GM19328 (cell line): Measurements from ENCODE around the gene TXNL4A.
"Not testable (repeated sequence)": the region's sequence is repeated elsewhere in the genome, so short reads cannot be mapped to it uniquely, and the experiment has no call there.

Experiments used
- ATAC-seq: cut with Tn5 transposase; IDR thresholded peaks from one replicate; pipeline ENCODE4 v1.9.1; 2021; ENCODE audit warnings: mild to moderate bottlenecking, moderate library complexity; ENCODE audit not compliant: unreplicated experiment

The TXNL4A gene

DNA sequence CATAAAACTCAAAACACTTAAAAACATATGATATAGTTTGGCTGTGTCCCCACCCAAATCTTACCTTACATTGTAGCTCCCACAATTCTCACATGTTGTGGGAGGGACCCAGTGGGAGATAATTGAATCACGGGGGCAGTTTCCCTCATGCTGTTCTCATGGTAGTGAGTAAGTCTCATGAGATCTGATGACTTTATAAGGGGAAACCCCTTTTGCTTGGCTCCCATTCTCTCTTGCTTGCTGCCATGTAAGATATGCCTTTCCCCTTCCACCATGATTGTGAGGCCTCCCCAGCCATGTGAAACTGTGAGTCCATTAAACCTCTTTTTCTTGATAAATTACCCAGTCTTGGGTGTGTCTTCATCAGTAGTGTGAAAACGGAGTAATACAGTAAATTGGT is 11.3 kb upstream of the TXNL4A start:
- not testable (repeated sequence) for ATAC-seq

DNA sequence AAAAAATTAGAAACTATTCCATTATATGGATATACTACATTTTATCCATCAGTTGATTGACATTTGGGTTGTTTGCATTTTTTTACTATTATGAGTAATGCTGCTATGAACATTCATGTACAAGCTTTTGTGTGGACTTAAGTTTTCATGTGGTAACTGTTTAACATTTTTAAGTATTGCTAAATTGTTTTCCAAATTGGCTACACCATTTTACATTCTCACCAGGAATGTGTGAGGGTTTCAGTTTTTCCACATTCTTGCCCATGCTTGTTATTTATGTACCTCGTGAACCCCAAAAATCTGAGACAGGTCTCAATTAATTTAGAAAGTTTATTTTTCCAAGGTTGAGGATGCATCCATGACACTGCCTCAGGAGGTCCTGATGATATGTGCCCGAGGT is 3.1 kb upstream of the TXNL4A start:
- ATAC-seq: no peak

DNA sequence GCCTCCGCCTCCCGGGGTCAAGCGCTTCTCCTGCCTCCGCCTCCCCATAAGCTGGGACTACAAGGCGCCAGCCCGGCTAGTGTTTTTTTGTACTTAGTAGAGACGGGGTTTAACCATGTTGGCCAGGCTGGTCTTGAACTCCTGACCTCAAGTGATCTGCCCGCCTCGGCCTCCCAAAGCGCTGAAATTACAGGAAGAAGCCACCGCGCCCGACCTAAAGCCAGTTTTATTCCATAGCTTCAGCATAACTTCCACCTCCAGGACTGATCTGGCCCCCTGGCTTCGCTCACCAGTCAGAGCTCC is 783 bp upstream of the TXNL4A start:
- no peak for ATAC-seq

DNA sequence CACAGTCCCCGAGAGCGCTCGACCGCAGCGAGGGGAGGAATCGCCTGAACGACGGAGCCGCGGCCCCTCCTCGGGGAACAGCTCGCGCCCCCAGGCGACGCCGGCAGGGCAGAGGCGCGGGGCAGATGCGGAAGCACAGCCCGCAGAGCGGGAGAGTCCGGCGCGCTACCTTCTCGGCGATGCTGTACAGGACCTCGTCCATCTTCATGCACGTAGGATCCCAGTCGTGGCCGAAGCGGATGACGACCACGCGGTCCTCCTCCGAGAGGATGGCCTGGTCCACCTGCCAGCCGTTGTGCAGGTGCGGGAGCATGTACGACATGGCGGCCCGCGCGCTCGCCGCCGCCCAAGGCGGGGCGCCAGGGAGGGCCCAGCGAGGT is 302 bp downstream of the TXNL4A start:
- peak; percentile 52 for ATAC-seq

DNA sequence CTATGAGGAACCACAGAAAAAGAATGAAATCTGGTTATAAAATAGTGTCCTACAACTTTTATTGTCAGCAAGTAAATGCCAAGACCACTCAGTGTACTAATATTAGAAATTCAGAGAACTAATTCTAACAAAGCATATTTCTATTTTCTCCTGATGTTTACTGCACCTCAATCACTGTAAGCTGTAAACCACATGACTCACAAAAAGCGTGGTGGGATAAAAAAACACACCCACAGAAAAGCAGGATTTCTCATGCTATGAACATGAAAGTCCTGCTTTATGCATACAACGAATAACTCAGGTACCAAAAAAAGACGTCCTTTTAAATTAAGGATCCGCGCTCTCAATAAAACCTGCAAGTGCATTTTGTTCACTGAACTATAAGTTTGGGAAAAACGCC is 797 bp downstream of the TXNL4A start:
- ATAC-seq: no peak

DNA sequence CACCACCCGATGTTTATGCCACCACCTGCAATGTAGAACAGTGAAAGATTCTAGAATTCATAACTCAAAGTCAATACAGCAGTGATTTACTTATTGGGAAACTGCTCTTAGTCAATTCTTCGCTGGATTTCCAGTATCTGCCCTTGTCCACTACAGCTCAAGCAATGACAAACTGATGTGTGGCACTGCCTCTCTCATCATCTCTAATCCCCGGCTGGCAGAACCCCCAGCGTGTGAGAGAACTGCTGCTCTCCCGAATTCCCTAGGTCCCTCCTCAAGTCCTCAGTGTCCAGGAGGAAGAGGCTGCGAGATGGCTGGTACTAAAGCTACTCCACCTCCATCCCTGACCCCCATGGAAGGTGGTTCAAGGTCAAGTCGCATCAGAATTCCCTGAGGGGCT is 1.6 kb downstream of the TXNL4A start:
- ATAC-seq: no peak

DNA sequence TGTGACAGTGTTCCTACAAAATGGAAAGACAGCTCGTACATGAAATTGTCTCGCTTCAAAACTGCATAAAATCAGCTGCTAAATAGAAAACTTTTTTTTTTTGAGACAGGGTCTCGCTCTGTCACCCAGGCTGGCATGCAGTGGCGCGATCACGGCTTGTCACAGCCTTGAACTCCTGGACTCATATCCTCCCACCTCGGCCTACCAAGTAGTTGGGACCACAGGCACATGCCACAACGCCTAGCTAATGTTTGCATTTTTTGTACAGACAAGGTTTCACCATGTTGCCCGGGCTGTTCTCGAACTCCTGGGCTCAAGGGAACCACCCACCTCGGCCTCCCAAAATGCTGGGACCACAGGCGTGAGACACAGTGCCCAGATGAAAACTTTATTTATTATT is 3.2 kb downstream of the TXNL4A start:
- no peak for ATAC-seq

DNA sequence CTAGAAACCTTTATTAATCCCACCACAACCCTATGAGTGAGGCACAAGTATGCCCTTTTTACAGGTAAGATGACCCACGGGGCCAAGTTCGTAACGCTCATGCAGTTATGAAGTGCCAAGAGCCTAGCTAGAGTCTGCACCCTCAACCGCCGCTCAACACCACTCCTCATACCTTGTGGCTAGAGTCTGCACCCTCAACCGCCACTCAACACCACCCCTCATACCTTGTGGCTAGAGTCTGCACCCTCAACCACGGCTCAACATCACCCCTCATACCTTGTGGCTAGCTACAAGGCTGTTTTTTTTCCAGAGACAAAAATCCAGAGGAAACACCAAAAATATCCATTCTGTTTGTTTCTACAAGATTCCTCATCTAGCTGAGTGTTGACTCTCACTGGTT is 4.6 kb downstream of the TXNL4A start:
- ATAC-seq: no peak

DNA sequence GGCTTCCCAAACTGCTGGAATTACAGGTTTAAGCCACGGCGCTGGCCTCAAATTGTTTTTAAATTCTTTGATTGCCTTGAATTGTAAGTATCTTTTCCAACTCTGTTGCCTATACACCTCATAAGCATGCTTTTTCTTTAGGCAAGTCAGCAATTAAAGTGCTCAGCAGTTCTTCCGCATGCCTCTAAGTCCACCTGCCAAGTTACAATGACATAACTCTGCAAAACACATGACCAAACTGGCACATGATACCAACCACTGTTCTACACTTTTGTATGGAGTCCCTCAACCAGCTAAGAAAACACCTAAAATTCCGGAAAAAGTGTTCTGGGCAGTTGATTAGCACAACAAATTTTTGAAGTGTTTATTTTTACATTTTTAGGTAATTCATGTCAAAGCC is 5.1 kb downstream of the TXNL4A start:
- ATAC-seq: no peak

DNA sequence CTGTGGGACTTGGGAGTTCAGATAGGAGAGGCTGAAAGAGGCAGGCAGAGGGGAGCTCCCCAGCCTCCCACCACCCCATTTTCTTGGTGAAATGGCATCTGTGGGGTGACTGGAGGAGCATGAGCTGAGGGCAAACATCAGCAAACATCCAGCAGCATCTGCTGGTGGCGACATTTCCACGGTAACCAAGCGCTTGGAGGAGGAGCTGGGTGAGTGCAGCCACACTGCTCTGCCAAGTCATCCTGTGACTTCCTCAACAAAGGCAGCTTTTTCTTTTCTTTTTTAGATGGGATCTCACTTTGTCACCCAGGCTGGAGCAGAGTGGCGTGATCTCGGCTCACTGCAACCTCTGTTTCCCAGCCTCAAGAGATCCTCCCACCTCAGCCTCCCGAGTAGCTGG is 5.6 kb downstream of the TXNL4A start:
- no peak for ATAC-seq

DNA sequence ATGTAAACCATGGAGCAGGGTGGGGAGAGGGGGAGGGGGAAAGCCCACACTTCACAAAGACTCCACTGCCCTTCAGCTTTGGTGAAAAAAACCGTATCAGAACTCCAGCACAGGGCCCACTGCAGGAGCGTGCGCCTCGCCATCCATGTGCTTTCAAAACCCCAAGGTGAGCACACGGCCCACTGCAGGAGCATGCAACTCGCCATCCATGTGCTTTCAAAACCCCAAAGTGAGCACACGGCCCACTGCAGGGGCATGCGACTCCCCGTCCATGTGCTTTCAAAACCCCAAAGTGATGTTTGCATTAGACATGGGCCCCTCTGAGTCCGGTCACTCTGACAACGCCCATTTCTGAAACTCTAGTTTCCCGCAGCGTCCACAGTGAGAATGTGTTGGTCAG is 7.8 kb downstream of the TXNL4A start:
- no peak for ATAC-seq

DNA sequence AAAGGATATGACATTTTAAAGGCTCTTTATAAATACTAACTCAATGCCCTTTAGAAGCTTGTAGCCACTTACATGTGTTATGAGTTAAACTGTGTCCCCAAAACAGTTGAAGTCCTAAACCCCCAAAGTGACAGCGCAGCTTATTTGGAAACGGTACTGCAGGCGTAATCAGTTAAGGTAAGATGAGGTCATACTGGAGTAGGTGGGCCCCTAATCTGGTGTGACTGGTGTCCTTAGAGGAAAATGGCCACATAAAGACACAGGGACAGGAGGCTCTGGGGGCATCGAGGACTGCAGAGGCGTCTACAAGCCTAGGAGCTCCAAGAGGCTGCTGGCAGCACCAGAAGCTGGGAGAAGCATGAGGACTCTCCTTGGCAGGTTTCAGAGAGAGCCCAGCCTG is 8.5 kb downstream of the TXNL4A start:
- no peak for ATAC-seq

DNA sequence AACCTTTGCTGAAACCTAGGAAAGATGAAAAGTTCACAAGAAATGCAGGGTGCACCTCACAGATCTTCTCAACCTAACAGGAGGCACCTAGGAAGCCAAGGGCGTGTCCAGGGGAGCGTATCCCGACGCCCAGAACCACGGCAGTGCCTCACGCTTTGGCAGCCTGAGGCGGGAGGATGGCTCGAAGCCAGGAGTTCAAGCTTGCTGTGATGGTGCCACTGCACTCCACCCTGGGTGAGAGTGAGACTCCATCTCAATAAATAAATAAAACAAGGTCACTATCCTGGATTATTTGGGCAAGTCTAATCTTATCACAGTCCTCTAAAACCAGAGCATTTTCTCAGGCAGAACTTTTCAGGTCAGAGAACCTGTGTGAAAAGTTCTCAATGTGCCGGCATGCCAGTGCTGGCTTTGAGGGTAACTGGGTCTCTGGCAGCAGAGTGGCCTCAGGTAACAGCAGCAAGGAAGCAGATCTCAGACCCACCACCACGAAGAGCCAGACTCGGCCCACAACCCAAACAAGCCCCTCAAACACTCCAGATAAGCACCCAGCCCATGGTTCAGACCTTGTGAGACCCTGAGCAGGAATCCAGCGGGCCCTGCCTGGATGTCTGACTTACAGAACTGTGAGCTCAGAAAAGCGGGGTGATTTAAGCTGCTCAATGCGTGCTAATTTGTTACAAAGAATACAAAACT is 12.2 kb downstream of the TXNL4A start:
- ATAC-seq: no peak

DNA sequence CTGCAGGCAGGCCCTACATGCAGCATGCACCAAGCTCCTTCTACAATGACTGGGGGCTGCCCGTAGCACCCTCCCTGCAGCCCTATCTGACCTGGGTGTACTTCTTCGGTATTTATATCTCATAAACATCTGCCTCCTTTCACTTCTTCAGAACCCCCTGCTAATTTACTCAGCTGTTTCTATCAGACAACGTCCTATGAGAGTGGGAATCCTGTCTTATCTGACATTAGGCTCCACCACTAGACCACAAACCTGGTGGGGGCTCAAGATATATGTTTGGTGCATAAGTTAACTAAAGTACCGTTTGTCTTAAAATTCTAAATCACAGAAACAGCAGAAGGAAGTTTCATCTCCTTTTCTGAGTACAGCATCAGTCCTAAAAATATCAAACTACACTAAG is 13.3 kb downstream of the TXNL4A start:
- no peak for ATAC-seq

DNA sequence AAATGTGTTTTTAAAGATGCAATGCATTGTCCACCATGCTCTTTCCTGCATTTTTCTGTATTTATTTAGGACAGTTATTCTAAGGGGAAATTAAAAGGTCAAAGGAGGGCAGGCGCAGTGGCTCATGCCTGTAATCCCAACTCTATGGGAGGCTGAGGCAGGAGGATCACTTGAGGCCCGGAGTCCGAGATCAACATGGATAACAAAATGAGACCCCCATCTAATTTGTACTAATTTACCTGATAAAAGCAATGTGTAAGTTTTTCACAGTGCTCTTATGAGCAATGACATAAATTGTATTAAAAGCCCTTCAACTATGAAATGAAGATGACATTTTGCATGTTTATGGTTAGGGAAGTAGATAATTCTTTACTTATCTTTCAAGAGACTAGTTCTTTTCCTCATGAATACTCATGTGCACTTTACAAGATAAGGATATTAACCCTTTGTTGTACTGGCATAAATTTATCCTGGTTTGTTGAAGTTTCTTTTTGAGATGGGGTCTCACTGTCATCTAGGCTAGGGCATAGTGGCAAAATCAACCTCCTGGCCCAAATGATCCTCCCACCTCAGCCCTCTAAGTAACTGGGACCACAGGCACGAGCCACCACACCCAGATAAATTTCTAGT is 14.2 kb downstream of the TXNL4A start:
- ATAC-seq: no peak

DNA sequence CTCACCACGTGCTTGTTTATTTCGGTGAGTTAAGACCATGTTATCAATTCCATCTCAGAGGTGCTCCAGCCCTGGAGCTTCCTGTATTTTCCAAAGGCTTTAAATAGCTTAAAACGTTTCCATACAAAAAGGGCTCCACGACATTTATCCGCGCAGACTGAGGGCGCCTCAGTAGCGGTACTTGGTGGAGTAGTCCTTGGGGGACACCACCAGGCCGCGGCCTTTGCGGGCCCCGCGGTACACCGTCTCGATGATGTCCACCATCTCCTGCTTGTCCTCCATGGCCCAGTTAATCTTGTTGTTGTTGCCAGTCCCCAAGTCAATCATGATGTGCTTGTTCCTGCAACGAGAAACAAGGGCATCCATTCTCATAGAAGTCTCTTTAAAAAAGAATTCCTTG is 14.8 kb downstream of the TXNL4A start:
- ATAC-seq: no peak

DNA sequence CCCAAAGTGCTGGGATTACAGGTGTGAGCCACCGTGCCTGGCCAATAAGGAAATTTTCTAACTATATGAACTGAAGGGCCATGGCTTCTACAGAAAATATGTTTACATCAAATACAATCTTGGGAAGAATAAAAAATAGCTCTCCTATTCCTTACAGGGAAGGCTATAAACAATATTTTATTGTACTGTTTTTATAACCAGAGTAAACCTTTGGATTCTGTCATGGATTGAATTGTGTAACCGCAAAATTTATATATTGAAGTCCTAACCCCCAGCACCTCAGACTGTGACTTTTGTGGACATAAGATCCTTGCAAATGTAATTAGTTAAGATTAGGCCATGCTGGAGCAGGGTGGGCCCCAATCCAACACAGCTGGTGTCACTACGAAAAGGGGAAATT is 15.6 kb downstream of the TXNL4A start:
- ATAC-seq: no peak

DNA sequence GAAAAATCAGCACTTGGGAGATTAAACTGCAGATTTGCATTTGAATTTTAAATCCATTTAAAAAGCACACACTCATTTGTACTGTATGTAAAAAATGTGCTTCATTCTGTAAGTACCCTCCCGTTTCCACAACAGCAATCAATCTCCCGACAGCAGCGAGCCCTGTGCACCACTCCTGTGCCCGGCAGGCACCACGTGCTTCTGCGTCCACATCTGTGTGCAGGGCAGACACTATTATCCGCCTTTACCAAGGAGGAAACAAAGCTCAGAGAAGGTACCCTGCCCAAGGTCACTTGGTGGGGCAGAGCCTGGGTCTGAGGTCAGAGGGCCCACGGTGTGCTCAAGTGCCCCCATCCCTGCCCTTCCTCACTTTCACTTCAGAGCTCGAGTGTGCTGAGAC is 16.4 kb downstream of the TXNL4A start:
- no peak for ATAC-seq

DNA sequence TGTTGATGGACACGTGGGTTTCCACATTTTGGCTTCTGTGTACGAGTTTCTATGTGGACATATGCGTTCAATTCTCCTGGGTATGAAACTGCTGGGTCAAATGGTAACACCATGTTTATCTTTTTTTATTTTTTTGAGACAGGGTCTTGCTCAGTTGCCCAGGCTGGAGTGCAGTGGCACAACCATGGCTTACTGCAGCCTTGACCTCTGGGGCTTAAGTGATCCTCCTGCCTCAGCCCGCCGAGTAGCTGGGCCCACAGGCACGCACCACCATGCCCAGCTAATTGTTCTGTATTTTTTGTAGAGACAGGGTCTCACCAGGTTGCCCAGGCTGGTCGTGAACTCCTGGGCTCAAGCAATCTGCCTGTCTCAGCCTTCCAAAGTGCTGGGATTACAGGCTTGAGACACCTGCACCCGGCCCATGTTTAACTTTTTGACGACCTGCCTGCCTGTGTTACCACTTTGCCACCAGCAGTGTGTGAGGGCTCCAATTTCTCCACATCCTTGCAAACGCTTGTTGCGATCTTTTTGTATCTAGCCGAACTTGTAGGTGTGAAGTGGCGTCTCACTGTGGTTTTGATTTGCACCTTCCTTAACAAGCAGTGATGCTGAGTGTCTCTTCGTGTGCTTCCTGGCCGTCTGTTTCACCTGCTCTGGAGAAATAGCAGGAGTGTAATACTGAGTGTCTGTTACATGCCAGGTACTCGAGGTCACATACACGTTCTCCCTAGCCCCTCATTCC is 17.0 kb downstream of the TXNL4A start:
- ATAC-seq: no peak

DNA sequence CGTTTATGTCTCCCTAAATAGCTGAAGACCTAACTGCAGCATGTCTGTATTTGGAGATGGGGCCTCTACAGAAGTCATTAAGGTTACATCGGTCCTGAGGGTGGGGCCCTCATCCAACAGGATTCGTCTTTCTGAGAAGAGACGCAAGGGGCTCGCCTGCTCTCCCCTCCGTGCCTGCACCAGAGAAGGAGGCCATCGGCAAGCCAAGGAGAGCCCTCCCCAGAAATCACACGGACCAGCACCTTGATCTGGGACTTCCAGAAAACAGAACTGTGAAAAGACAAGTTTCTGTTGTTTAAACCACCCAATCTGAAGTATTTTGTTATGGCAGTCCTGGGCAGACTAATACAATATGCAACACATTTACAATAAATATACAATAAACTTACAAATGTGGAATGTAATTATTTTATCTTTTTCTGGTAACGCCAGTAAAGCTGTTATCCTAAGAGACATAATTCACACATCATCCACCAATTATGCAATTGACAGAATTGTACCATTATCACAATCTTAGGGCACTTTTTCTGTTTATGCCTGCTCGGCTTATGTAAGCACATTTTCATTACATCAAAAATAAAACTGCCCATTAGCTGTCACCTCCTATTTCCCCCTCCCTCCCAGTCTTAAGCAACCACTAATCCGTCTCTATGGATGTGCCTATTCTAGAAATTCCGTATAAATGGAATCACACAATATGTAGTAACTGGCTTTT is 17.8 kb downstream of the TXNL4A start:
- no peak for ATAC-seq

DNA sequence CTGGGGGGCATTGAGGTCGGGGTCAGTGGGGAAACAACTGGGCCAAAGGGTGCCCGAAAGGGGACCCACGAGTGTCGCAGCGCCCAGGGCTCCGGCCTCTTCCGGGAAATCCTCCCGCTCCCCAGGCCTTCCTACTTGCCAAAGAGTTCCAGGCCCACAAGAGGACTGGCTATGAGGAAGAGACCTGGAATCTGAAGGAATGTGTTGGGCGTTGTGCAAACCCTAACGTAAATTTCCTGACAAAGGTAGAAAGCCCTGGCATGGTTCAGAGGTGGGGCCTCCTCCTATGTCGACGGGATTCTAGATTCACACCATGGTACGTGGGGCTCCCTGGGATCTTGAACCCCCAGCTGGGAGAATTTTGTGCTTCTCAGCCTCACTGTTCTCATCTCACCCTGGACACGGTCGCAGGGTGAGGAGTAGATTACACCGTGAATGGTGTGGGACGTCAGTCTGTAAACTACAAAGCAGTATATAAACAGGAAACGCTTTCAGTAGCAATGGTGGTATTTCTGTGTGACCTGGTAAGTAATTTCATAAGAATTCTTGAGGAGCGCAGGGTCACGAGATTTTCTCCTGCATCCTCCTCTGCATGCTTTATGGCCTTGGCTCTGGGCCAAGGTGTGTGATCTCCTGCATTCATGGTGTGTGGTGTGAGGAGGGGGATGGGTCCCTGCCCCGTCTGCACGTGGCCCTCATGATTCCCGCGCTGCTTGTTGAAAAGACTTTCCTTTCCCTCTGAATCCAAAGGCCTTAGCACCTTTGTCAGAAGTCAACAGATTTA is 23.1 kb downstream of the TXNL4A start:
- ATAC-seq: no peak
